ENCODE data around the gene ZNF823. TPM values are rescaled to one million over a fixed set of nuclear protein-coding genes. Genes with fewer than 3 reads are reported as not detected.

ZNF823 gene
- total and polyA plus RNA-seq, 2 of the 4 experiments (the other 2 are of a cell fraction), result 2.2 to 9.3 TPM

GRCh38 chr19:11784356-11784755 is 45.6 kb upstream of the ZNF823 start (continued):
- TF ChIP-seq CEBPB (IDR thresholded peaks at IDR 0.05; ENCODE audit: low read depth, low read length) (no peak), BHLHE40 (IDR thresholded peaks at IDR 0.05; ENCODE audit: low read depth, low read length) (no peak)

GRCh38 chr19:11783767-11784166 is 45.0 kb upstream of the ZNF823 start:
- Histone ChIP-seq H3K9me3 (ENCODE audit: control insufficient read depth, insufficient read depth, low read length) (peaks cover 75% of the 10 kb centered on the region), H3K4me1 (ENCODE audit: control insufficient read depth, insufficient read depth, low read length) (no peaks in the 10 kb centered on the region), H4K5ac (ENCODE audit: low read depth, low read length) (no peak overlapping the region), H4K91ac (ENCODE audit: insufficient read depth, low read depth, low read length) (no peak overlapping the region), H3K23ac (ENCODE audit: low read depth, low read length) (no peak overlapping the region), H3K36me3 (ENCODE audit: control insufficient read depth, insufficient read depth, low read length) (peaks cover 29% of the 10 kb centered on the region), H3K9ac (ENCODE audit: low read depth, low read length) (no peak overlapping the region), H4K8ac (ENCODE audit: low read depth in 2 of 2, low read length in 2 of 2) (no peak overlapping the region), H2BK15ac (ENCODE audit: low read depth, low read length) (no peak overlapping the region), H3K56ac (ENCODE audit: extremely low read depth, insufficient read depth, low read length) (no peak overlapping the region), H2AK5ac (ENCODE audit: low read depth, low read length) (no peak overlapping the region), H3K4ac (ENCODE audit: low read depth, low read length) (no peak overlapping the region), H3K9me1 (ENCODE audit: insufficient read depth, low read length) (no peaks in the 10 kb centered on the region), H3K4me2 (ENCODE audit: low read depth, low read length) (no peak overlapping the region), H3K27ac (ENCODE audit: insufficient read depth, low read length) (no peak overlapping the region), H2AFZ (replicated peaks; ENCODE audit: low read length, poor library complexity) (no peak overlapping the region), H4K20me1 (ENCODE audit: insufficient read depth, low read length) (no peaks in the 10 kb centered on the region), H3K18ac (ENCODE audit: low read depth, low read length) (no peak overlapping the region), H3K4me3 (ENCODE audit: insufficient read depth, low read depth, low read length) (no peak overlapping the region), H2BK20ac (ENCODE audit: low read depth, low read length) (no peak overlapping the region), H3K79me1 (ENCODE audit: low read depth in 1 of 2, low read length in 2 of 2) (no peaks in the 10 kb centered on the region), H2AK9ac (replicated peaks; ENCODE audit: low read depth, low read length, poor library complexity) (no peak overlapping the region), H3K27me3 (ENCODE audit: control insufficient read depth, insufficient read depth, low read length) (no peaks in the 10 kb centered on the region), H2BK5ac (ENCODE audit: low read depth, low read length, poor library complexity, severe bottlenecking) (no peak overlapping the region), H3K14ac (replicated peaks; ENCODE audit: low read depth, low read length) (no peak overlapping the region), H2BK120ac (ENCODE audit: low read depth, low read length) (no peak overlapping the region)
- no peak for DNase-seq
- TF ChIP-seq CEBPB (IDR thresholded peaks at IDR 0.05; ENCODE audit: low read depth, low read length) (no peak), CTCF (conservative IDR thresholded peaks at IDR 0.05; ENCODE audit: low read depth, low read length) (no peak), MAFK (IDR thresholded peaks at IDR 0.05; ENCODE audit: low read depth, low read length) (peak; percentile 60), FOS (IDR thresholded peaks at IDR 0.05; ENCODE audit: low read depth, low read length) (no peak)
- intact Hi-C loops (cut with micrococcal nuclease) (no loop called here), in situ Hi-C loops (cut with MboI; ENCODE audit: low sequenced_read_pairs) (no loop called here), dilution Hi-C loops (cut with HindIII; ENCODE audit: low sequenced_read_pairs, unreplicated experiment) (no loop called here)
- POLR2A ChIA-PET (ENCODE audit: unreplicated experiment), result no interaction called here
- no TSS peak for BruUV-seq (replicated peaks)
- ATAC-seq (ENCODE audit: low read depth), result no peak
- no CpG with 5 or more reads among the region's 1 CpG for WGBS, 2 experiments (ENCODE audit: extremely low coverage in 2 of 2, insufficient read length in 1 of 2)
- CTCF ChIA-PET, result no interaction called here
